ENCODE measurements around the gene ABCD4. TPM values are rescaled to one million over a fixed set of nuclear protein-coding genes. Genes with fewer than 3 reads are reported as not detected.

The ABCD4 gene
- total RNA-seq, 4 donors from 2014 or later = 20.7 to 32.2 (median 23.2) TPM

- Histone ChIP-seq H3K9me3 (no peaks in the 10 kb centered on the region), H3K27me3 (no peaks in the 10 kb centered on the region), H3K4me3 (no peak overlapping the region), H3K27ac (no peak overlapping the region), H3K4me1 (peaks cover 0 to 17% (median 2%) of the 10 kb centered on the region in 3 donors), H3K36me3 (peaks cover 32 to 99% (median 54%) of the 10 kb centered on the region in 3 donors)
- intact Hi-C loops (cut with DNase I) = no loop called here
- DNase-seq = no peak
- TF ChIP-seq CTCF (IDR thresholded peaks at IDR 0.05) (no peak), POLR2A (IDR thresholded peaks at IDR 0.05) (no peak)
- 100% methylated on average over 2 of the region's 2 CpGs for WGBS, 2 donors
Measured at GRCh38 chr14:74293606-74294005, 9.1 kb downstream of the ABCD4 start.

- Histone ChIP-seq H3K27me3 (no peaks in the 10 kb centered on the region), H3K4me1 (peaks cover 0 to 6% (median 0%) of the 10 kb centered on the region in 3 donors), H3K4me3 (no peak overlapping the region), H3K27ac (no peak overlapping the region), H3K36me3 (peaks cover 34 to 99% (median 51%) of the 10 kb centered on the region in 3 donors), H3K9me3 (no peaks in the 10 kb centered on the region)
- WGBS, 2 donors = 85 to 96% methylated on average over 10 to 11 of the region's 11 CpGs
- intact Hi-C loops (cut with DNase I) = no loop called here
- TF ChIP-seq CTCF (IDR thresholded peaks at IDR 0.05) = no peak
- no peak for TF ChIP-seq POLR2A (IDR thresholded peaks at IDR 0.05)
- DNase-seq = no peak
Measured at GRCh38 chr14:74292061-74292460, 10.7 kb downstream of the ABCD4 start.

GRCh38 chr14:74290415-74290814 is 12.3 kb downstream of the ABCD4 start:
- no peaks in the 10 kb centered on the region for H3K9me3 ChIP-seq
- WGBS, 2 donors = 22 to 60% methylated on average over 2 to 5 of the region's 7 CpGs
- peaks cover 0 to 6% (median 0%) of the 10 kb centered on the region in 3 donors for H3K4me1 ChIP-seq
- intact Hi-C loops (cut with DNase I) = no loop called here
- DNase-seq = no peak
- H3K4me3 ChIP-seq = no peak overlapping the region
- H3K27me3 ChIP-seq = no peaks in the 10 kb centered on the region
- no peak for TF ChIP-seq POLR2A (IDR thresholded peaks at IDR 0.05)
- no peak overlapping the region for H3K27ac ChIP-seq
- H3K36me3 ChIP-seq = peaks cover 34 to 99% (median 51%) of the 10 kb centered on the region in 3 donors

- Histone ChIP-seq H3K4me3 (no peak overlapping the region), H3K9me3 (no peaks in the 10 kb centered on the region), H3K4me1 (peaks cover 0 to 6% (median 0%) of the 10 kb centered on the region in 3 donors), H3K36me3 (peaks cover 30 to 99% (median 44%) of the 10 kb centered on the region in 3 donors), H3K27me3 (no peaks in the 10 kb centered on the region), H3K27ac (no peak overlapping the region)
- no peak for DNase-seq
- intact Hi-C loops (cut with DNase I) = no loop called here
- TF ChIP-seq POLR2A (IDR thresholded peaks at IDR 0.05) (no peak), CTCF (IDR thresholded peaks at IDR 0.05) (no peak)
- WGBS, 2 donors = no CpG with 5 or more reads among the region's 5 CpGs
Measured at GRCh38 chr14:74289801-74290200, 12.9 kb downstream of the ABCD4 start.

GRCh38 chr14:74286736-74287135 is 16.0 kb downstream of the ABCD4 start:
- Histone ChIP-seq H3K27ac (no peak overlapping the region), H3K36me3 (peaks cover 30 to 100% (median 43%) of the 10 kb centered on the region in 3 donors), H3K4me3 (no peak overlapping the region), H3K4me1 (no peaks in the 10 kb centered on the region), H3K9me3 (no peaks in the 10 kb centered on the region), H3K27me3 (no peaks in the 10 kb centered on the region)
- TF ChIP-seq CTCF (IDR thresholded peaks at IDR 0.05) (no peak), POLR2A (IDR thresholded peaks at IDR 0.05) (no peak)
- DNase-seq = no peak
- WGBS, 2 donors = 80 to 90% methylated on average over 1 to 2 of the region's 7 CpGs
- intact Hi-C loops (cut with DNase I) = no loop called here

- Histone ChIP-seq H3K27ac (no peak overlapping the region), H3K27me3 (no peaks in the 10 kb centered on the region), H3K4me3 (no peak overlapping the region), H3K9me3 (peaks cover 0 to 6% (median 0%) of the 10 kb centered on the region in 3 donors), H3K36me3 (peaks cover 7 to 55% (median 11%) of the 10 kb centered on the region in 3 donors), H3K4me1 (no peaks in the 10 kb centered on the region)
- WGBS, 2 donors = 100% methylated on average over 2 of the region's 2 CpGs; no CpG with 5 or more reads in 1 of the 2 donors
- DNase-seq = no peak
- no peak for TF ChIP-seq POLR2A (IDR thresholded peaks at IDR 0.05)
- TF ChIP-seq CTCF (IDR thresholded peaks at IDR 0.05) = no peak
- intact Hi-C loops (cut with DNase I) = no loop called here
Measured at GRCh38 chr14:74281069-74281468, 21.7 kb downstream of the ABCD4 start.

Data from esophagus squamous epithelium (tissue), 5 donors.